Activated naive CD4-positive, alpha-beta T cell treated with anti-CD3 and anti-CD28 coated beads, Interleukin-2, amount 50 U/mL, for 72 hours (primary cell): ENCODE results near the gene SDHA. TPM values are rescaled to one million over a fixed set of nuclear protein-coding genes. Genes with fewer than 3 reads are reported as not detected.
"Not testable (repeated sequence)": the region's sequence is repeated elsewhere in the genome, so short reads cannot be mapped to it uniquely, and the experiment has no call there.

Source experiments
- ATAC-seq, 2 donors: fragments of 150-1000 bp; cut with Tn5 transposase; 2 replicates each; pipeline ENCODE4 v1.10.0; 2021; ENCODE audit warnings: mild to moderate bottlenecking in 2 of 2, moderate library complexity in 2 of 2
- DNase-seq, 2 donors: peaks; one replicate each; pipeline ENCODE4 v3.0.0; 2021 to 2022; ENCODE audit warnings: low spot score in 2 of 2
- H3K27ac Mint-ChIP-seq, 2 donors: one replicate each; pipeline ENCODE4 v1.8.0; 2022; ENCODE audit warnings: mild to moderate bottlenecking in 2 of 2, mixed read lengths in 2 of 2
- H3K36me3 Mint-ChIP-seq, 2 donors: one replicate each; pipeline ENCODE4 v1.8.0; 2022; ENCODE audit warnings: mixed read lengths in 2 of 2
- H3K9me3 Mint-ChIP-seq, 2 donors: one replicate each; pipeline ENCODE4 v1.8.0; 2022; ENCODE audit warnings: mixed read lengths in 2 of 2
- total RNA-seq, 2 donors: library from RNA; stranded (reverse); gene quantifications; one replicate each; pipeline ENCODE4 v1.2.3, GENCODE V29; 2022

The SDHA gene
- total RNA-seq, 2 donors from 2014 or later = 156 to 198 TPM

GRCh38 chr5:204462-204861 lies 13.7 kb upstream of the SDHA start:
- Mint-ChIP-seq H3K36me3 (peaks cover 0 to 18% of the 10 kb centered on the region in 2 donors), H3K27ac (no peak overlapping the region)
- ATAC-seq = no peak

GRCh38 chr5:204966-205670 lies 13.0 kb upstream of the SDHA start:
- Mint-ChIP-seq H3K36me3 (peaks cover 0 to 18% of the 10 kb centered on the region in 2 donors), H3K9me3 (no peaks in the 10 kb centered on the region)
- no peak for DNase-seq

More at GRCh38 chr5:204462-204861, 13.7 kb upstream of the SDHA start:
- H3K9me3 Mint-ChIP-seq = no peaks in the 10 kb centered on the region
- DNase-seq = no peak

DNA sequence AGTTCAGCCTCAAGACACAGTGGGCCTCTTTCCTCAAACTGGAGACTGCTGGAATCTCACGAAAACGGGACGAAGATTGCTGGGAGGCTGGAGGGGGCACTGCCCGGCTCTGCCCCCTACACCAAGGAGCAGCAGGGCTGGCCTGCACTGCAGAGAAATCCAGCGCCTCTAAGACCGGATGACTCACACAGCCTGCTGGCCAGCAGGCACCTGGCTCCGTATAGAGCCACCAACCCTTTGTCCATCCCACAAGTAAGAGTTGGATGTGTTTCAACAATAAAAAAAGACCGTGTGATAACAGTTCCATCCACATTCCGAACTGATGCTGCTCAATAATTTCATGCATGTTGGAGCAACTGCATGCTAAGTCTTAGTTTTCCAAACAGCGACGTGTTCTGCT lies 11.7 kb upstream of the SDHA start:
- H3K27ac Mint-ChIP-seq = no peak overlapping the region
- ATAC-seq = no peak
- H3K36me3 Mint-ChIP-seq = peaks cover 0 to 18% of the 10 kb centered on the region in 2 donors
- DNase-seq = no peak
- H3K9me3 Mint-ChIP-seq = no peaks in the 10 kb centered on the region

More at GRCh38 chr5:204966-205670, 13.0 kb upstream of the SDHA start:
- no peak for ATAC-seq
- H3K27ac Mint-ChIP-seq = no peak overlapping the region

GRCh38 chr5:206927-207536 lies 11.1 kb upstream of the SDHA start:
- Mint-ChIP-seq H3K9me3 (no peaks in the 10 kb centered on the region), H3K27ac (no peak overlapping the region), H3K36me3 (peaks cover 0 to 18% of the 10 kb centered on the region in 2 donors)
- ATAC-seq = no peak
- DNase-seq = no peak

- DNase-seq = no peak
Measured at GRCh38 chr5:207599-207998, 10.5 kb upstream of the SDHA start.

GRCh38 chr5:208449-209114 lies 9.5 kb upstream of the SDHA start:
- Mint-ChIP-seq H3K27ac (no peak overlapping the region), H3K36me3 (peaks cover 0 to 14% of the 10 kb centered on the region in 2 donors)
- no peak for DNase-seq

More at GRCh38 chr5:207599-207998, 10.5 kb upstream of the SDHA start:
- ATAC-seq = no peak
- Mint-ChIP-seq H3K36me3 (peaks cover 0 to 15% of the 10 kb centered on the region in 2 donors), H3K27ac (peak overlapping the region in 1 of 2 donors; percentile 50), H3K9me3 (no peaks in the 10 kb centered on the region)

GRCh38 chr5:213803-214395 lies 4.2 kb upstream of the SDHA start:
- peaks cover 9 to 27% of the 10 kb centered on the region in 2 donors for H3K36me3 Mint-ChIP-seq
- ATAC-seq (no peak), DNase-seq (no peak)
- H3K9me3 Mint-ChIP-seq = no peaks in the 10 kb centered on the region
- peak overlapping the region; percentile 61 to 75 for H3K27ac Mint-ChIP-seq

More at GRCh38 chr5:208449-209114, 9.5 kb upstream of the SDHA start:
- no peak for ATAC-seq
- H3K9me3 Mint-ChIP-seq = no peaks in the 10 kb centered on the region

DNA sequence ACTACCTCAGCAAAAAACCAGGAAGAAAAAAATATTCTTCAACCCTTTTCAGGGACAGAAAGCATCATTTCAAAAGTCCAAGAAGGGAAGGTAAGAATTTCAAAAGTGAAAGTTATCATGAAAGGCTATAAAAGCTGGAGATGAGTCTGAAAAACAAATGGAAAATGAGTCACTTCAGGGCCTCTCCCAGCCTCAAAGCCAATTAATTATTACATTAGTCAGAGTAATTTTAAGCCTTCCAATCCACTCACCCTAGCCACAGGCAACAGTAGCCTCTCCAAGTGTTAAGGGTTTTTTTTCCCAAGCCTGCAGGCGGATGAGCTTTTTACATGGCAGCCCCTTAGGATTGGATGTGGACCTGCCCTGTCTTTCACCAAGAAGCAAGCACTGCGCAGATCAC lies 2.9 kb upstream of the SDHA start:
- H3K36me3 Mint-ChIP-seq = peaks cover 19 to 27% of the 10 kb centered on the region in 2 donors
- not testable (repeated sequence) for DNase-seq, H3K9me3 Mint-ChIP-seq
- ATAC-seq = peak; percentile 52 to 58
- H3K27ac Mint-ChIP-seq = peak overlapping the region; percentile 61 to 96

- H3K36me3 Mint-ChIP-seq = peaks cover 19 to 27% of the 10 kb centered on the region in 2 donors
- not testable (repeated sequence) for H3K9me3 Mint-ChIP-seq, ATAC-seq, DNase-seq
- H3K27ac Mint-ChIP-seq = peak overlapping the region; percentile 61 to 96
Measured at GRCh38 chr5:216076-216475, 2.0 kb upstream of the SDHA start.

DNA sequence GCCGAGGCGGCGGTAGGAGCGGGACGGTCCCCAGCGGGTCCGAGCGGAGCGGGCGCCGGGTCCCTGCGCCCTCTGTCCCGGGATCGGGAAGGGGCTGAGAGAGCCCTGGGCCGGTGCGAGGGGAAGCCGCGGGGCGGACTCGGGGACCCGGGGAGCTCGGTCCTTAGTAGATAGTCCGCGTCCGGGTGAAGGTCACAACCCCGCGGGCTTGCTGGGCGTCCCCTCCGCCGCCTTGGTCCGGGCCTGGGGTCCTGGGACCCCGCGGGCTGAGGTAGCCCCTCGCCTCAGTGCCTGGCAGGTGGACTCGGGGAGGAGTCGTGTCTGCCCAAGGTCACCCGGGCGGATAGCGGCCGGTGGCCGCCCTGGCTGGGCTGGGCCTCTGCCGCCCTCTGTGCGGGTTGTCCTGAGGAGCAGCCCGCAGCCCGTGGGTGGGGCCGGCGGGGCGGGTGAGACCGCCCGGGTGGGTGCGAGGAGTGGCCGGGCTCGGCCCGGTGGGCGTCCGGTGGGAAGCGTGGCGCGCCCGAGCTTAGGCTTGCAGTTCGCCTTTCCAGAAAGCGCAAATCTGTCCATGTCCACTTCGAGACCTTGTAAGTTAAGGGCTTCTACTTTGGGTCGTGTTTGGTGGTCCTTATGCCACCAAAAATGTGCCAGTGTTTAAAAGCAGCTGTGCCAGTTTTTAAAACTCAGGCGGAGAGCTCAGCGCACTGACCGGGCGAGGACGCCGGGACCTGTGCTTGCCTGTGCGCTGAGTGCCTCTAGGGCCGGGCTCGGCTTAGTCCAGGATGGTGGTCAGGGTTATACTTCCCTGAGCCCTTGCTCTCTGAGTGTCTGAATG lies 554 bp downstream of the SDHA start:
- Mint-ChIP-seq H3K36me3 (peaks cover 19 to 26% of the 10 kb centered on the region in 2 donors), H3K9me3 (no peaks in the 10 kb centered on the region), H3K27ac (peak overlapping the region; percentile 91 to 97)
- DNase-seq (peak in 1 of 2 donors; percentile 45), ATAC-seq (peak; percentile 26 to 27)

DNA sequence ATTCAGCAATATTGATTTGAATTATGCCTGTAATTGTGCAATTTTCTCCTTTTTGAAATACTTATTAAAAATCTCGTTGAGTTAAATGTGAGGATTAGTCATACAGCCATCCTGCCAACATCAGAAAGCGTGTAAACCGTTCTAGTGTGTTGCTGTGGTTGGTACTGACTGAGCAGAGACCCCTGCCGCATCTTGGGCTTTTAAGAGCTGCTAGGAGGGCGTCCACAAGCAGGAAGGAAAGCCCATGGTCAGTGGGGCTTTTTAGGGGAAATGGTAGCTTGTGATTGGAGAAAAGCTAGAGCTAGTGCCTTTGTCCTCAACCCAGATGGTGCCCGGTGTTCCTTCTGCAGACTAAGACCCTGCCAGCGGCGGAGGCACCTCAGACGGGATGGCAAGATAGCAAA lies 1.3 kb downstream of the SDHA start:
- H3K27ac Mint-ChIP-seq = peak overlapping the region; percentile 80 to 97
- peak; percentile 16 to 40 for ATAC-seq
- DNase-seq = peak in 1 of 2 donors; percentile 21
- peaks cover 19 to 22% of the 10 kb centered on the region in 2 donors for H3K36me3 Mint-ChIP-seq
- no peaks in the 10 kb centered on the region for H3K9me3 Mint-ChIP-seq

DNA sequence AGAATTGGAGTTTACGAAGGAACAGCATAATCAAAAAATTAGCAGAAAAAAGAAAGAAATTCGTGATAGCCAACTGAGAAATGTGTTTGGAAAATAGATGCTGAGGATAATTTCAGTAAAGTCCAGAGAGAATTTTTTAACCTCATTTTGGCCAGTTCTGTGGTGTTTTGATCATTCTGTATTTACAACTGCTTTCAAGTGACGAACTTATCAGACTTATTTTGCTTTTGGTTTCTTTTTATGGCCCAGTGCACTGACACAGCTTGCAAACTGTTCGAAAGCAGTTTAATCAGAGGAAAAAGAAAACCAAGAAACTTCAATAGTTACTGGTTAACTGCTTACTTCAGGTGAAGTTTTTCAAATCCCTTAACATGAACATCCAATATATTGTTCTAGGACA lies 1.9 kb downstream of the SDHA start:
- ATAC-seq (no peak), DNase-seq (no peak)
- H3K9me3 Mint-ChIP-seq = no peaks in the 10 kb centered on the region
- peaks cover 15 to 24% of the 10 kb centered on the region in 2 donors for H3K36me3 Mint-ChIP-seq
- H3K27ac Mint-ChIP-seq = peak overlapping the region; percentile 80 to 97

DNA sequence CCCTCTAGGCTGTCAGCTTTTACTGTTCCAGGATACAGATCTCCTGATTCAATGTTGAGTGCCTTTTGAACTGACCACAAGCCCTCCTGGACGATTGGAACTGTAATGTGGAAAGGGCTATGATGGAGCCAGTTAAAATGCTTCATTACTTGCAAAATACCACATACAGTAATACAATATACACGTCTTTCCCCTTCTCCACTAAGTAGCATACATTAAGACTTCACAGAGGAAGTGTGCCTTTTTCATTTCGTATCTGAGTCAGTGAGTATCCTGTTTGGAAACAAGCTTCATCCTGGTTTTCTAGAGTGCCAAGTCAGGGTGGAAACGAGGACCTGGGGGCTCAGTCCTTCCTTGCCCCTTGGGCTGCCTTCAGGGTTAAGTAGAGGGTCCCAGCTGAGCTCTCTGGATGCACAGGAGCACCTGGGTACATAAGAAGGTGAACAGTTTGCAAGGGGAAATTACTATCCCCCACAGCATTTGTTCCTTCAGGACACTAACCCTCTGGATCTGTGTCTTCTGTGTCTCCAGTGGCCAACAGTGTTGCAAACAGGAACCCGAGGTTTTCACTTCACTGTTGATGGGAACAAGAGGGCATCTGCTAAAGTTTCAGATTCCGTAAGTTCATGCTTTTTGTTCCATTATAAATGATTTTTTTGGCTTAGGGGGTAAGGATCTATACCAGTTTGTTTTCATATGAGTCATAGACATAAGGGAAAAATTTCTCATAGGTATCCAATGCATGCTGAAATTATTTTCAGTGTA lies 5.0 kb downstream of the SDHA start:
- H3K36me3 Mint-ChIP-seq = peaks cover 16 to 33% of the 10 kb centered on the region in 2 donors
- DNase-seq, ATAC-seq, H3K9me3 Mint-ChIP-seq: not testable (repeated sequence)
- peak overlapping the region; percentile 2 to 73 for H3K27ac Mint-ChIP-seq

DNA sequence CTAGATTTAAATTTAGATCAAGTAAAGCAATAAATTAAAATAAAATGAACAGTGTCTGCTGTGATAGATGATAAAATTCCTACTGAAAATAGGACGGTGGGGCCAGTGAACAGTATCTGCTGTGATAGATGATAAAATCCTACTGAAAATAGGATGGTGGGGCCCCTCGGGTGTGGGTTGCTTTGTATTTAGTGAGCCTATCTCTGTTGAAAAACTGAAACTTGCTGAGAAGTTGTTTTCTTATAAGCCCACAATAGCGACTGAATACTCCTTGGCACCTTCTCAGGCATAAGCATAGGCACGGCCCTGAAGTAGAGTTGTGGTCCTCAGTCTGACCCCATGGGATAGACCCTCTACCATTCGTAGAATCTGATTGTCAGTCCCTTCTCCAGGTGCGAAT lies 5.7 kb downstream of the SDHA start:
- Mint-ChIP-seq H3K9me3 (no peaks in the 10 kb centered on the region), H3K36me3 (peaks cover 16 to 34% of the 10 kb centered on the region in 2 donors), H3K27ac (no peak overlapping the region)
- no peak for ATAC-seq
- no peak for DNase-seq

DNA sequence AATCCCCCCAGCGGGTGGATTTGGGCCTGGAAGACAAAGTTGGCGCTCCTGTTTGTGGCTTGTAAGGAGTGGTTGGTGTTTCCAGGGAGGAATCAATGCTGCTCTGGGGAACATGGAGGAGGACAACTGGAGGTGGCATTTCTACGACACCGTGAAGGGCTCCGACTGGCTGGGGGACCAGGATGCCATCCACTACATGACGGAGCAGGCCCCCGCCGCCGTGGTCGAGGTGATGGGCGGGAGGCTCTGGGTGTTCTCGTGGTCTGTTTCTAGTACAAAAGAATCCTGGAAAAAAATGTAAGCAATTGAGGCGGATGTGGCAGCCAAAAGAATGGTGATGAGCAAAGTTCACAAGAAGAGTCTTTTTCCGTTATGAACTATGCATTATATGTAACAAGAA lies 7.2 kb downstream of the SDHA start:
- no peak for ATAC-seq
- Mint-ChIP-seq H3K9me3 (no peaks in the 10 kb centered on the region), H3K36me3 (peaks cover 16 to 30% of the 10 kb centered on the region in 2 donors), H3K27ac (peak overlapping the region; percentile 36 to 61)
- DNase-seq = no peak
